Activated CD4-positive, alpha-beta T cell treated with anti-CD3 and anti-CD28 coated beads for 48 hours (primary cell): ENCODE results near the gene NACC2.
"Not testable (repeated sequence)": the region's sequence is repeated elsewhere in the genome, so short reads cannot be mapped to it uniquely, and the experiment has no call there.

ENCODE experiments used
- DNase-seq: peaks from one replicate; pipeline ENCODE4 v3.0.0-alpha.2; 2020

Gene NACC2

GRCh38 chr9:136079211-136079915 is 15.7 kb downstream of the NACC2 start:
- no peak for DNase-seq

GRCh38 chr9:136078498-136079011 is 16.5 kb downstream of the NACC2 start:
- DNase-seq: no peak

DNA sequence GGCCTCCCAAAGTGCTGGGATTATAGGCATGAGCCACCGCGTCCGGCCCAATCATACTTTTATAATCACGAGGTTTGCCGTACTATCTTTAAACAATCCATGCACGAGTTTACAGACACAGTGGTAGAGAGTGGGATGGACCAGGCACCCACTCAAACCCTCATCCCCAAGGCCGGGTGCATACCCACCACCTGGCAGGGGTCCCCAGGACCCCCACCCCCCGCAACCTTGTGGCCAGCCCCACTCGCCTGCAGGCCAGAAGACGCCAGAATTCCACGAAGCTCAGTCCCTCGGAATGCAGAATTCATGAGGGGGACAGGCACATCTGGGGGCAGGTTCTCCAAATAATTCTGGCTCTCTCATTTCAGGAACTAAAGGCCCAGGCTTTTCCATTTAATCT is 17.1 kb downstream of the NACC2 start:
- no peak for DNase-seq

- DNase-seq: no peak
These were observed 17.6 kb downstream of the NACC2 start for GRCh38 chr9:136077491-136077890.

- no peak for DNase-seq
These were observed 19.0 kb downstream of the NACC2 start for GRCh38 chr9:136075881-136076678.

GRCh38 chr9:136075134-136075841 is 19.8 kb downstream of the NACC2 start:
- no peak for DNase-seq

DNA sequence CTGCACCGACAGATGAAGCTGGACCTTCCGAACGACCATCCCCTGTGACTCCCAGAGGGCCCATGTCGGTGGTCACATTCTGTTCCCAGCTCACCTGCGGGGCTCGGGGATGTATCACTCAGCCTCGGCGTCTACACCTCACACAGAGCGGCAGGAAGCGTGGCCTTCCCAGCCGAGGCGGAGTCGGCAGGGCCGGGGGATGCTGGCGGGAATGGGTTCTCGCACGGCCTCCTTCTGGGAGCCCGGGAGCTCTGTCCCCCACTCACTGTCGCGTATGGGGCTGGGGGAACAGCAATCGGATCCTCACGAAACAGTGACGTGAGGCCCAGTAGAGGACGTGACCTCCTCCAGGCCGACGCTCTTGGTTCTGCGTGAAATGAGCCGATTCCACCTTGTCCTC is 20.4 kb downstream of the NACC2 start:
- no peak for DNase-seq

DNA sequence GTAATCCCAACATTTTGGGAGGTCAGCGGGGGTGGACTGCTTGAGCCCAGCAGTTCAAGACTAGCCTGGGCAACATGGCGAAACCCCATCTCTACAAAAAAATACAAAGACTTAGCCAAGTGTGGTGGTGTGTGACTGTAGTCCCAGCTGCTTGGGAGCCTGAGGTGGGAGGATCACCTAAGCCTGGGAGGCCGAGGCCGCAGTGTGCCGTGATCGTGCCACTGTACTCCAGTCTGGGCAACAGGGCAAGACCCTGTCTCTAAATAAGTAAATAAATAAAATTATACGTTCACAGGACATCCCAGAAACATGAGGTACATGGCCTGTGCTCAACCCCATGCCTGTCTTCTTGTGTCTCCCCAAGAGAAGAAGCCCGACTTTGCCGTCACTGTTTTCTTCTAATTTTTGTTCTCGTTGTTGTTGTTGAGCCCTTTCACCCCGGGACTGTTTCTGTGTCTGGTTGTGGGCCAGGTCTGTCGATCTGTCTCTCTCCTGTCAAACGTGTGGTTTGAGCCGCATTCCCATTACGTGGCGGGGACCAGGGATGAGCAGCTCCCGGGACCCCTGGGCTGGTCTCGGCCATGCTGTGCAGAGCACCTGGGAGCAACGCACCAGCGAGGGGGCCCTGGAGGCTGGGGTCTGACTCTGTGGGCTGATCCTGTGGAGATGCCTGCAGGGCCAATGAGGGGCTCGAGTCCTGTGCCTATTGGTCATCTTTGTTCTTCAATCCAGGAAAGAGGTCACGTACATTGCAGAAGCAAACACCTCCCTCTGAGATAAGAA is 32.2 kb downstream of the NACC2 start:
- no peak for DNase-seq

DNA sequence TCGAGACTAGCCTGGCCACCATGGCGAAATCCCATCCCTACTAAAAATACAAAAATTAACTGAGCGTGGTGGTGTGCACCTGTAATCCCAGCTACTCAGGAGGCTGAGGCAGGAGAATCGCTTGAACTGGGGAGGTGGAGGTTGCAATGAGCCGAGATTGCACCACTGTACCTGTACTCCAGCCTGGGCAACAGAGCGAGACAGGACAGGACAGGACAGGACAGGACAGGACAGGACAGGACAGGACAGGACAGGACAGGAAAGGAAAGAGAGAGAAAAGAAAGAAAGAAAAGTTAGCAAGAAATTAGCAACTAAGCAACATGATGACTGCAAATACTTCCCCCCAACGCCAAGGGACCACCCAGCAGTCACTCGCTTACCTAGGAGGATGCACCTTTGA is 33.2 kb downstream of the NACC2 start:
- not testable (repeated sequence) for DNase-seq

DNA sequence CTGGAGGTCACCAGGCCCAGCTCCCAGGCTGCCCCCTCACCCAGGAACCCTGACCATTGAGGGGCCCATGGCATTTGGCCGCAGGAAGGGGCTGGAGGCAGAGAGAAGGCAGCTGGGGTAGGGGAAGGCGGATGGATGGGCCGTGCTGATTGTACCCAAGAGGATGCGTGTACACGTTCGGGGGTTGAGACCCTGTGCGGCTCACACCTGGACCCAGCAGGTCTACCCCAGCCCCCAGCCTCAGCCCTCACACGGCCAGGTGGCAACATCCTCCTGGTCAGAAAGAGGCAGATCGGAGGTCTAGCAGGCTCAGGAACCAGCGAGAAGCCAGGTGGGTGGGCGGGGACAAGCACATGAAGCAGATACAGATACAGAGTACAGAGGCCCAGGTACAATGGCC is 33.7 kb downstream of the NACC2 start:
- no peak for DNase-seq

GRCh38 chr9:136060671-136061371 is 34.3 kb downstream of the NACC2 start:
- no peak for DNase-seq

GRCh38 chr9:136059851-136060670 is 35.0 kb downstream of the NACC2 start:
- DNase-seq: no peak

- DNase-seq: no peak
These were observed 35.7 kb downstream of the NACC2 start for GRCh38 chr9:136059321-136059791.

- DNase-seq: no peak
These were observed 36.2 kb downstream of the NACC2 start for GRCh38 chr9:136058801-136059302.

- DNase-seq: no peak
These were observed 37.0 kb downstream of the NACC2 start for GRCh38 chr9:136058084-136058483.

DNA sequence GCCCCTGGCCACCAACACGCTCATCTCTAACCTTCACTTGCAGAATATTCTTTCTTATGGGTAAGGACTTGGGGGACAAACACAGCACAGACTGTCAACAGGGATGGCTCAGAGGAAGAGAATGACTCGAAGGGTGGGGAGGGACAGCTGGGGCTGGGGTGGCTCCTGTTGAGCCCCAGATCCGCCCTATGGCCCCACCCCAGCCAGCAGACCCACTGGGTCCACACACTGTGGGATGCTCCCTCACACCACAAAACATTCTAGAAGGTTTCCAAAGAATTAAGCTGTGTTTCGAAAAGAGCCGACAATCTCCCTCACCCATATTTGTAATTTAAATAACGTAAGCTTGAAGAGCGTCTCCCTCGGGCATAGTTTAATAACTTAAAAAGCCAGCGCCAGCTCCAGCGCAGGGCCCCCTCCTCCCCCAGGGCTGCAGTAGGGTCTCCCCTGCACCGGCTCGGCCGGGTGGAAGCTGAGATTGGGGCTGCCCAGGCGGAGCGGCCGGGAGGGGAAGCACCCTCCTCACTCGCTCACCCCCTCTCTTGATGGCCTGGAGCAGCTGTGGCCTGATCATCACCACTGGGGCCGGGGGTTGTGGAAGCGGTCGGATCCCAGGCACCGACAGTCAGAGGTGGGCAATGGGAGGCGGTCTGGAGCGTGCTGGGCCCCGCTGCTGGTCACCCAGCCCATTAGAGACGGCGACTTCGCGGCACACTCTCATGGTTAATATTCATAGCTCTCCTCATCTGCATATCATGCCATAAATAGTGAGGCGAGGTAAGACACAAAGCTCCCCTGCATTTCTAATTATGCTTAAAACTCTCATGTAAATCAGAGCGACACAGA is 37.6 kb downstream of the NACC2 start:
- no peak for DNase-seq

- no peak for DNase-seq
These were observed 38.4 kb downstream of the NACC2 start for GRCh38 chr9:136056546-136057235.

DNA sequence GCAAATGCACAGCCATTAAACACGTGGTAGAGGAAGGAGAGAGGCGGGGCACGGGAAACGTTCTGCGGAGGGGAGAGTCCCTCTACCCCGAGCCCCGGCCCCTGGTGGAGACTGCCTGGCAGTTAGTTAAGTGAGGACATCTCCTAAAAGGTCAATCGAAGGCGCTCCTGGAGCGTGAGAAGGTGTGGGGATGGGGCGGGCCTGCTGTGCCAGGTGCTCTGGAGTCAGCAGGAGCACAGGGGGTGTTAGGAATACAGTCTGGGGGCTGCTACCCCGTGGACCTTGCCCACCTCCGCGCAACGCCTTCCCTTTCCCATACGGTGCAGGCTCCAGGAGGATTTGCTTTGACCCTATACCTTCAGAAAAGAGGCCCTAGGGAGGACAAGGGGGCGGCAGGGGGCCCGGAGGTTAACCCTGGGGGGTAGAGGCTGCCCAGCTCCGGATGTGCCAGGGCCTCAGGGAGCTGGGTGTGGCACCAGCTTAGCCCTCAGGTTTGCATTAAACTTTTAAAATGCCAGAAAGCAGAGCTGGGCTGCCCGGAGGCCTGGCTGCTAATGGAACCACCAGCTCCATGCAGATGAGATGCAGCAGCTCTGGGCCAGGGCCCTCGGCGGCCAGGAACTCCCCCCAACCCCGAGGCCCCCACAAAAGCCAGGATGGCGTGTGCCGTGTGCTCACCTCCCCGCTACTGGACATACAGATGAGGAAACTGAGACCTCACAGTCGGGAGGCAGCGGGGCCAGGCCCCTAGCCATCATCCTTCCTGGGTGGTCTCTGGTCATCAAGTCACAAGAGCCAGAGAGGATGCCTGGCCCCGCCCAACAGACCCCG is 39.2 kb downstream of the NACC2 start:
- no peak for DNase-seq
